HepG2 (cell line): Measurements from ENCODE around the gene TSNAXIP1. TPM values are rescaled to one million over a fixed set of nuclear protein-coding genes. Genes with fewer than 3 reads are reported as not detected.

Experiments used
- AFF4 ChIP-seq: sonication (generic); formaldehyde crosslinking; IDR thresholded peaks from 2 replicates; pipeline ENCODE4 v1.4.0; 2020; ENCODE audit warnings: missing genetic modification reagents
- BCL6 ChIP-seq: IDR thresholded peaks from 2 replicates; pipeline ENCODE4 v1.6.1; 2016; ENCODE audit warnings: missing genetic modification reagents, missing compliant biosample characterization
- ESRRA ChIP-seq: sonication (generic); formaldehyde crosslinking; IDR thresholded peaks from 2 replicates; pipeline ENCODE4 v1.5.1; 2020; ENCODE audit warnings: mild to moderate bottlenecking, low read depth, missing genetic modification reagents
- NFRKB ChIP-seq: fragments of 450-650 bp; IDR thresholded peaks from 2 replicates; pipeline ENCODE4 v1.6.1; 2017
- PRPF4 ChIP-seq: fragments of 200-400 bp; formaldehyde crosslinking; IDR thresholded peaks from 2 replicates; pipeline ENCODE4 v1.6.1; 2016; ENCODE audit warnings: low read length, low read depth; ENCODE audit not compliant: poor library complexity, severe bottlenecking
- TBX3 ChIP-seq: fragments of 450-650 bp; IDR thresholded peaks from 2 replicates; pipeline ENCODE4 v1.6.1; 2017; ENCODE audit warnings: antibody characterized with exemption, mild to moderate bottlenecking, inconsistent platforms, borderline replicate concordance
- ZBTB10 ChIP-seq: sonication (generic); formaldehyde crosslinking; IDR thresholded peaks from 2 replicates; pipeline ENCODE4 v1.4.0; 2020; ENCODE audit warnings: missing genetic modification reagents, borderline replicate concordance
- ZNF17 ChIP-seq: sonication (generic); formaldehyde crosslinking; IDR thresholded peaks from 2 replicates; pipeline ENCODE4 v1.5.0; 2020; ENCODE audit warnings: mild to moderate bottlenecking, missing genetic modification reagents
- ZNF296 ChIP-seq: sonication (generic); formaldehyde crosslinking; conservative IDR thresholded peaks from 2 replicates; pipeline ENCODE4 v1.5.0; 2020; ENCODE audit warnings: mild to moderate bottlenecking, missing genetic modification reagents
- ZNF34 ChIP-seq: sonication (generic); formaldehyde crosslinking; IDR thresholded peaks from 2 replicates; pipeline ENCODE4 v1.4.0; 2020; ENCODE audit warnings: mild to moderate bottlenecking, missing genetic modification reagents, borderline replicate concordance
- ZNF367 ChIP-seq: sonication (generic); formaldehyde crosslinking; IDR thresholded peaks from 2 replicates; pipeline ENCODE4 v1.4.0; 2020; ENCODE audit warnings: missing genetic modification reagents, borderline replicate concordance
- ZNF564 ChIP-seq: sonication (generic); formaldehyde crosslinking; IDR thresholded peaks from 2 replicates; pipeline ENCODE4 v1.8.1; 2023; ENCODE audit warnings: mild to moderate bottlenecking, missing genetic modification reagents
- ZSCAN21 ChIP-seq: sonication (generic); formaldehyde crosslinking; IDR thresholded peaks from 2 replicates; pipeline ENCODE4 v1.8.0; 2022; ENCODE audit warnings: mild to moderate bottlenecking, missing genetic modification reagents, moderate library complexity, borderline replicate concordance
- polyA plus RNA-seq, 8 experiments: library from polyadenylated mRNA; depleted of rRNA in 3 of 8; stranded (reverse) in 7 of 8; unstranded in 1 of 8; fragments of >200 nt; fragmentation: Illumina TruSeq in 4 of 8; extraction: Trizol in 4 of 8; gene quantifications; 2 replicates each; pipeline versions ENCODE4 v1.2.1 to v1.2.3, GENCODE V29; 2011 to 2016; ENCODE audit warnings: low read depth in 4 of 8, missing spikeins in 1 of 8, mixed read lengths in 1 of 8; ENCODE audit not compliant: insufficient read depth in 1 of 8
- total RNA-seq, 5 experiments: library from RNA; depleted of rRNA; stranded (reverse); fragments of >200 nt; fragmentation: Illumina TruSeq; extraction: Trizol; gene quantifications; 2 replicates each; pipeline ENCODE4 v1.2.3, GENCODE V29; 2016; ENCODE audit warnings: low read depth in 1 of 5
- TF ChIP-seq, protein P1 (sequence below): sonication (generic); formaldehyde crosslinking; IDR thresholded peaks from 2 replicates; pipeline ENCODE4 v1.9.0; 2021; ENCODE audit warnings: missing genetic modification reagents, borderline replicate concordance
- TF ChIP-seq, protein P2 (sequence below): sonication (generic); formaldehyde crosslinking; IDR thresholded peaks from 2 replicates; pipeline ENCODE4 v1.5.0; 2020; ENCODE audit warnings: mild to moderate bottlenecking, missing genetic modification reagents
- TF ChIP-seq, protein P3 (sequence below): sonication (generic); formaldehyde crosslinking; IDR thresholded peaks from 2 replicates; pipeline ENCODE4 v1.4.0; 2020; ENCODE audit warnings: mild to moderate bottlenecking, missing genetic modification reagents

Gene TSNAXIP1
- total and polyA plus RNA-seq, 2 of the 13 experiments (the other 11 are each of a cell fraction or from before 2014, with no cell fraction given), result 0.37 to 0.86 TPM

DNA sequence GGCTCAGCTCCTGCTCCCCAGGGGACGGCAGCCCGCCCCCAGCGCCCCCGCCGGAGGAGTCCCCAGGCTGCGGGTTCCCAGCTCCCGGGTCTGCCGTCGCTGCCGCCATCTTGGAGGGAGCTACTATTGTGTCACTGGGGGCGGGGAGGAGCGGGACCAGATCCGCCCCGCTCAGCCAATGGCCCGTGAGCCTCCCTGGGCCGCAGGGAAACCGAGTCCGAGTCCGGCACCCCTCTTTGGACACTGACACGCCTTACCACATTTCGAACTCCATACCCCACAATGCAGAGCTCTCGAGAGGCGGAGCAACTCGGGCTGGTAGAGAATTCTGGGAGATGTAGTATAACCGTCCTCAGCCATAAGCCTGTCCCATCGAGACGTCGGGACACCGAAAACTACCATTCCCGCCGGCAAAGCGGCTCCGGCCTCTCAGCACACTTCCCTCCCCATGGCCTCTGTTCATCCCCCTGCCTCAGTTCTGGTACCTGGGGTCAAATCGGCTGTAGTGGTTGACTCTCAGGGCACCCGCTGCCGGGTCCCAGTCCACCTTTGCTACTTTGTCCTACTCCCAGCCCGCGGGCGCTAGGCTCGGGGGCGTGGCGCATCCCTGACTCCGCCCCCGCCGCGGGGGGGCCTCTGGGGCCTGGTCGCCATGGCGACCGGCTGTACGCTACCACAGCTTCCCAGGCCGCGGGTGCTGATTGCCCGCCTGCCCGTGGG is at the start of gene TSNAXIP1, which contains the start of gene RANBP10 (continued):
- TF ChIP-seq, protein P1, sequence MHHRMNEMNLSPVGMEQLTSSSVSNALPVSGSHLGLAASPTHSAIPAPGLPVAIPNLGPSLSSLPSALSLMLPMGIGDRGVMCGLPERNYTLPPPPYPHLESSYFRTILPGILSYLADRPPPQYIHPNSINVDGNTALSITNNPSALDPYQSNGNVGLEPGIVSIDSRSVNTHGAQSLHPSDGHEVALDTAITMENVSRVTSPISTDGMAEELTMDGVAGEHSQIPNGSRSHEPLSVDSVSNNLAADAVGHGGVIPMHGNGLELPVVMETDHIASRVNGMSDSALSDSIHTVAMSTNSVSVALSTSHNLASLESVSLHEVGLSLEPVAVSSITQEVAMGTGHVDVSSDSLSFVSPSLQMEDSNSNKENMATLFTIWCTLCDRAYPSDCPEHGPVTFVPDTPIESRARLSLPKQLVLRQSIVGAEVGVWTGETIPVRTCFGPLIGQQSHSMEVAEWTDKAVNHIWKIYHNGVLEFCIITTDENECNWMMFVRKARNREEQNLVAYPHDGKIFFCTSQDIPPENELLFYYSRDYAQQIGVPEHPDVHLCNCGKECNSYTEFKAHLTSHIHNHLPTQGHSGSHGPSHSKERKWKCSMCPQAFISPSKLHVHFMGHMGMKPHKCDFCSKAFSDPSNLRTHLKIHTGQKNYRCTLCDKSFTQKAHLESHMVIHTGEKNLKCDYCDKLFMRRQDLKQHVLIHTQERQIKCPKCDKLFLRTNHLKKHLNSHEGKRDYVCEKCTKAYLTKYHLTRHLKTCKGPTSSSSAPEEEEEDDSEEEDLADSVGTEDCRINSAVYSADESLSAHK (CRISPR knock-in tag), result no peak
- TF ChIP-seq, protein P2, sequence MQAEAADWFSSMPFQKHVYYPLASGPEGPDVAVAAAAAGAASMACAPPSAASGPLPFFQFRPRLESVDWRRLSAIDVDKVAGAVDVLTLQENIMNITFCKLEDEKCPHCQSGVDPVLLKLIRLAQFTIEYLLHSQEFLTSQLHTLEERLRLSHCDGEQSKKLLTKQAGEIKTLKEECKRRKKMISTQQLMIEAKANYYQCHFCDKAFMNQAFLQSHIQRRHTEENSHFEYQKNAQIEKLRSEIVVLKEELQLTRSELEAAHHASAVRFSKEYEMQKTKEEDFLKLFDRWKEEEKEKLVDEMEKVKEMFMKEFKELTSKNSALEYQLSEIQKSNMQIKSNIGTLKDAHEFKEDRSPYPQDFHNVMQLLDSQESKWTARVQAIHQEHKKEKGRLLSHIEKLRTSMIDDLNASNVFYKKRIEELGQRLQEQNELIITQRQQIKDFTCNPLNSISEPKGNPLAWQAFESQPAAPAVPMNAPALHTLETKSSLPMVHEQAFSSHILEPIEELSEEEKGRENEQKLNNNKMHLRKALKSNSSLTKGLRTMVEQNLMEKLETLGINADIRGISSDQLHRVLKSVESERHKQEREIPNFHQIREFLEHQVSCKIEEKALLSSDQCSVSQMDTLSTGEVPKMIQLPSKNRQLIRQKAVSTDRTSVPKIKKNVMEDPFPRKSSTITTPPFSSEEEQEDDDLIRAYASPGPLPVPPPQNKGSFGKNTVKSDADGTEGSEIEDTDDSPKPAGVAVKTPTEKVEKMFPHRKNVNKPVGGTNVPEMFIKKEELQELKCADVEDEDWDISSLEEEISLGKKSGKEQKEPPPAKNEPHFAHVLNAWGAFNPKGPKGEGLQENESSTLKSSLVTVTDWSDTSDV (CRISPR knock-in tag), result no peak
- TF ChIP-seq, protein P3, sequence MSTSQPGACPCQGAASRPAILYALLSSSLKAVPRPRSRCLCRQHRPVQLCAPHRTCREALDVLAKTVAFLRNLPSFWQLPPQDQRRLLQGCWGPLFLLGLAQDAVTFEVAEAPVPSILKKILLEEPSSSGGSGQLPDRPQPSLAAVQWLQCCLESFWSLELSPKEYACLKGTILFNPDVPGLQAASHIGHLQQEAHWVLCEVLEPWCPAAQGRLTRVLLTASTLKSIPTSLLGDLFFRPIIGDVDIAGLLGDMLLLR (CRISPR knock-in tag), result no peak
- TF ChIP-seq BCL6 (peak; percentile 21; the same call in 1 of the 2 replicates), ZNF17 (CRISPR knock-in tag) (no peak), ZNF564 (CRISPR knock-in tag) (peak; percentile 23; the same call in 1 of the 2 replicates), TBX3 (peak; percentile 33; the same call in 1 of the 2 replicates), ZBTB10 (CRISPR knock-in tag) (peak; percentile 42; the same call in 1 of the 2 replicates), ESRRA (CRISPR knock-in tag) (no peak), ZSCAN21 (peak; percentile 52; the same call in 1 of the 2 replicates), ZNF296 (CRISPR knock-in tag) (no peak), PRPF4 (no peak), AFF4 (CRISPR knock-in tag) (no peak), ZNF34 (no peak), ZNF367 (CRISPR knock-in tag) (no peak), NFRKB (no peak)
